A172 (cell line): ENCODE data around the gene GRIK3. TPM values are rescaled to one million over a fixed set of nuclear protein-coding genes. Genes with fewer than 3 reads are reported as not detected.
"Not testable (repeated sequence)": the region's sequence is repeated elsewhere in the genome, so short reads cannot be mapped to it uniquely, and the experiment has no call there.

Source experiments
- DNase-seq: peaks from one replicate; pipeline ENCODE4 v3.0.0-alpha.2; 2015; ENCODE audit warnings: low spot score
- total RNA-seq: library from RNA; depleted of rRNA; stranded (reverse); fragments of >200 nt; shearing (Covaris generic); gene quantifications from 2 replicates; pipeline ENCODE4 v1.2.3, GENCODE V29; 2014

Gene GRIK3
- total RNA-seq, 1 experiment from 2014 or later = not detected

DNA sequence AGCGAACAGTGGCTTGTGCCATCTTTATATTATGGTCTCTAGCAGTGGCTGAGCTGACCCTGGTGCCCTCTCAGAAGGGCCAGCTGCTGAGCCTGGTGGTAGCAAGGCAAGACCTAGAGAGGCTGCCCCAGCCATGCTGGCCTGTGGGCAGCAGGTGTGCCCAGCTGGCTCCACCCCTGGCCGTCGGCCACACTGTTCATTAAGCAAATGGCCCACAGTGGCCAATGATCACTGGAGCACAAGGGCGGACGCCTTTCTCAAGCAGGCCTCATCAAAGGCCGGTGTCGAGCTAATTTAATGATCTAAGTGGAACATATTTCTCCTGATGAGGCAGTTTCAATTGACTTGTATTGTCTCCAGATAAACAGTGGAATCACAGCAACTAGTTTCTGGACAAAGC lies 89.4 kb downstream of the GRIK3 start:
- no peak for DNase-seq

DNA sequence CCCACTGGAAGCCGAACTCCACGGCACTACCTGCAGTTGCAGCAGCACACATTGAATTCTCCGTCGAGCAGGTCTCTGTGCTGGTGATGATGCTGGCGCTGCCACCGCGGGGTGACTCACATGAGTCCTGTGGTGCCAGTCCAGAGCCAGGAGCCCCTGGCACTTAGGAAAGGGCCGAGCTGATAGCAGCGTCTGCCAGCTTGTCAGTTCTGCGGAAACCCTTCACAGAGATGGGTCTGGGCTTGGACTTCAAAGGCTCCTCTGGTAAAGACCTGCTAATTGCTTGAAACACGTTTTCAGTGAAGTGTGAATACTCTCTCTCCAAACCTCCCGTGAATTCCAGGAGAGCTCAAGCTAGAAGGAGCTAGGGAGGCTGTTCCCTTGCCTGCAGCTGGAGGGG lies 92.2 kb downstream of the GRIK3 start:
- DNase-seq = no peak

DNA sequence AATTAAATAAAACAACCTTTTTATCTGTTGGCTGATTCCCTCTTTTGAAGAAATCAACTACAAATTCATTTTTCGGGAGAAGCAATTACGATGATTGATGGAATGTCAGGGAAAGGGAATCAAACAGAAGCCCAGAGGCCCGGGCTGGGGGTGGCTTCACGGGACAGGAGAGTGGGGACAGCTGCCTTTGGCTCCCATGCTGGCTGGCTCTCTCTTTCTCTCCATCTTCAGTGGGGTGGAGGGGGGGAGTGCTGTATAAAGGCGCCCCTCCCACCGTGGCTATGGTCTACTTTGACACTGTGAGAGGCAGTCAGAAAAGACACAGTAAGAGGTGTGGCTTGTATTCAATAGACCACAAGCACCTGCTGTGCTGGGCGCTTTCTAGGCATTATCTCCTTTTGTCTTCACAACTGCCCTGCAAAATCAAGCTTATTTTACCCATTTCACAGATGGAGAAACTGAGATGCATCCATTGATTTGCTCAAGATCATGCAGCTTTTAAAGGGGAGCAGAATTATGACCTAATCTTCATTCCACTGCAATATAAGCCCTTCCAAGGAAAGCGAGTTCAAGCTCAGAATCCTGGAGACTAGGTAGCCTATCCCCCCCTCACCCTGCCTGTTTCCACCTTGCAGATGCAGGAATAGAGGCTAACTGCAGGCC lies 92.9 kb downstream of the GRIK3 start:
- no peak for DNase-seq

DNA sequence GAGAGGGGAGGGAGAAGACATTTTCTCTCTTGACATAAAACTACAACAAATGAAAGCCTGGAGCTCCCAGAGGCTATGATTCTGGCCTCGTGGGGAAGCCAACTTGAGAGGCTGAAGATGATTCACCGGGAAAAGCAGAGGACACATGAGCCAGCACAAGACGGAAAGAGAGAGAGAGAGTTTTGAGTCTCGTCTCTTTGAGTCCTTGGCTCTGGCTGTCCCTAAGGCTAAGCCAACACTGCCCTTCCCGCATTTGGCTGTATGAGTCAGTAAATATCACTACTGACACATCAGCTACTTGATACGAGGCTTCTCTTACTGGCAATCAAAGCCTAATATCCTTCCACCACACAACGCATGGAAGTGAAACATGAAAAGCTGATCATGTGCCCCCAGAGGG lies 95.5 kb downstream of the GRIK3 start:
- DNase-seq = no peak

DNA sequence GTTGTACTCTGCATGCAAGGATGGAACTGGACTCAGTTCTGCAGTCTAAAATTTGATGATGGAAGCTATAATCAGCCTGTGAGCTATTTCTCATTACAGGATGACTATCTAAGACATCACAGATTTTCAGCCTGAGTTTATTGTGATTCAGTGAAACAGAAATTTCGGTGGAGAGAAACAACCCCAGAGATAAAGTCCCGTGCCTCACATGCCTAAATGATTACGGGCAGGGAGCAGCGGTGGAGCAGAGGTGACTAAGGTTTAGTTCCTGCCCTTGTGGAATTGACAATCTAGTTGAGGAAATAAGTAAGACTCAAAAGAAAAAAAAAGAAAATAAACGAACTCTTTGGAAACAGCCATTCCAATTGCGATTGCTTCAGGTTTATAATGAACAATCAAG lies 96.9 kb downstream of the GRIK3 start:
- DNase-seq = no peak

DNA sequence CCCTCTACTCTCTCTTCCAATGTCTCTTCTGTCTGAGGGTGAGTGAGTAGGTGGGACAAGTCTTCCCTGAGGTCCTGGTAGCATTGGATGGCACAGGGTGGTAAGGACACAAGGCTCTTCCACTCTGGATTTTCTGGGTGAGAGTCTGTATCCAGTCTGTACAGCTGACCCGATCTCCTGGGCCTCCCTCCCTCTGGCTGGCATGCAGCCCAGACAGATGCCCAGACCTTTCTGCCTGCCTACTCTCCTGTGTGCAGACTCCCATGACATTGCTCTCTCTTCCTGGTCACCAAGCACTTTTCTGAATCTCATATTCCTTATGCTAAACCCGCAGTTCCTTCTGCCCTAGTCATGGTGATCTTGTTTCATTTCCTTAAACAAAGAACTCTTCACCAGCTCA lies 100.3 kb downstream of the GRIK3 start:
- DNase-seq = no peak

DNA sequence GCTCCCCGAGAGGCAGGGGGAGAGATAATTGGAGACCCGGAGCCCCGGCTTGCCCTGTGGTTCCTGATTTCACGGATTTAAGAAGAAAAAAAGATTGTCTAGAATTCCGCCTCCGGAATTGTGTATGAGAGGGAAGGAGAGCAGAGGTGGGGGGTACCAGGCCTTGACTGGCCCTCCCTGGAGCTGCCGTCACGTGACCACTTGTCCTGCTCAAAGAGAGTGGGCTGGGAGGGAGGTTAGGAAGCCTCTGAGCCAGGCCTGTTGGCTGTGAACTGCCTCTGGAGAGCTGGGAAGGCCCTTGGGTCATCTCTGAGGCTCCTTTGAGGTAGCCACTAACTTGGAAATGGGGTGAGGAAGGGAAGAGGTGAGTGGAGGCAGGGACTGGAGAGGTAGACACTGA lies 106.5 kb downstream of the GRIK3 start:
- no peak for DNase-seq

DNA sequence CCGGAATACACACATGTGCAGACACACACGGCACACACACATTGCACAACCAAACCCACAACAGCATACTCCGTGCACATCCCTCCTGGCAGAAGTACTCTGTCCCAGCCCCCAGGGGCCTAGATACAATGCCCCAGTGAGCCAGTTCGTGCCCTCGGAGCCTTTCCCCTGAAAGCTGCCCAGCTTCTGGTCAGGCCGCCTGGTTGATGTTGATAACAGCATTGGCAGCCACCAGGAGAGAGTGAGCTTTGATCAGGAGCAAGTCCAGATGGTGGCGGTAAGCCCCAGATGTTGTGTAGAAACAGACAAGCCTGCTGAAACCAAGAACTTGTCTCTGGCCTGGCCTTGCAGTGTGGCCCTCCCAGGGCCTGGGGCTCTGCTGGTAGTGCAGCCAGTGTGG lies 109.1 kb downstream of the GRIK3 start:
- no peak for DNase-seq

DNA sequence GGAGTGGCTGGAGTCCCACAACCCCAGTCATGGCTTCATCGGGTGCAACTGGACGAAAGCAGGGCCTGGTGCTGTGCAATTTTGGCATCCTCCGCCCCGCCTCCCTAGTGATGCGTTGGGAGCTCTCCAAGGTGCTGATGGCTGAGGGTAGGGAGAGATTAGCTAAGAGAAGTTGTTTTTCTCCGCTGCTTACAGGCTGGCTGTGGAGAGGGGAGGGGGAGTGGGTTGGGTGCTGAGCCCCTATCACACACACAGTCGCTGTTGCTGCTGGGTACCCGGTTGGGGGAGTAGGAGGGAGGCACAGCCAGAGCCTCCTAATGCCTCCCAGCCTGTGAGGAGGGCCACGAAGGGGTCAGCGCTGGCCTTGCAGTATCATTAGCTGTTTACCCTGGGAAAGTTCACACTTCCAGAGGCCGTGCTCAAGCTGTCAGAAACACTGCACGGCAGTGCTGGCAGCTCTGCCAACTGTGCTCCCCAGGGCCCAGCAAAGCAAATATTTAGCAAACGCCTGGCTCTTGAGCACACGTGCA lies 110.0 kb downstream of the GRIK3 start:
- DNase-seq = peak; percentile 6

DNA sequence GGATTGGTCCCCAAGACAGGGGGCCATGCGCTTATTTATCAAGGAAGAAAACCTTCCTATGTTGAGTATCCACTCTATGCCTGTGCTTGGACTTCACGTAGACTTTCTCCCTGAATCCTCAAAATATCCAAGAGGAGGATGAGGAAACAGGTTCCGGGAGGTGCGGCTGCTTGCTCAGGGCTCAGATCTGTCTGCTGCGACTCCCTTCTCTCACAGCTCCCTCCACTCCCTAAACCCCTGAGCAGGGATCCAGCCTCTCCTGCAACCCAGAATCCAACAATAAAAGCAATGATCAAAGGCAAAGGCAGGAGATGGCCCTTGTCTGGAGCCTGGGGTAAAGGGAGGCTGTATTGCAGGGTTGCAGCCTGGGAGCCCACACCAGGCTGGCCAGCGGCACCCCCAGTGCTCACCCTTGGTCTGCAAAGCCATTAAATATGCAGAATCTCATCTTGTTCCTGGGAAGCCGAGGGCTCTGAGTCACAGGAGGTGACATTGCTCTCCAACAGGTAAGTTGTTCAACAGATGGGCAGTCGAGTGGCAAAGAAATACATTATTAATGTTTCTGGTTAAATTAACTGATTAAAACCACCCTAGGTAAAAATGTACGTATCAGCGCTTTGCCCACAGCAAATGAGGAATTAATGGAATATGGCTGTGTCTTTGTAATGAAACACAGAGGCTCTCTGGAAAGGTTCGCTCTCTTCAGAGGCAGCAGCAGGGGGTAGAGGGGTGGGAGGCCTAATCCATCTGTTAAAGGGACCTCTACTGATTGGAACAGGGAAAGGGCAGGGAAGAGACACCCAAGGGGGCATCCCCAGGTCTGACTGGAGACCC lies 111.5 kb downstream of the GRIK3 start:
- no peak for DNase-seq

DNA sequence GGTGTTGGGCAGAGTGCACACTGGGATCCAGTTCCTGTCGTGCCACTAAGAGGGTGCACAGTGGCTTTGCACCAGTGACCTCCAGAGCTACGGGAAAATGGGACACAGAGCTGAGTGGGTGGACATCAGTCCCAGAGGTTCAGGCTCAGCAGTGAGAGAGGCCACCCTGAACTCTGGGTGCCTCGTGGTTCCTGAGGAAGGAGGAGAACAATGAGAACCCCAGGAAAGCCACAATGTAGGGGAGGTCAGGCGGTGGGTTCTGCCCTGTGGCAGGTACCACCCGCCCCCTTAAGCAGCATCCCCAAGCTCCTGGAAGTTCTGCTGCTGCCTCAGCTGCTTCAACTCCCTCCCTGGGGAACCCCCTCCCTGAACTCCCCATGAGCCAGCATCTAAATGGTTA lies 112.2 kb downstream of the GRIK3 start:
- no peak for DNase-seq

DNA sequence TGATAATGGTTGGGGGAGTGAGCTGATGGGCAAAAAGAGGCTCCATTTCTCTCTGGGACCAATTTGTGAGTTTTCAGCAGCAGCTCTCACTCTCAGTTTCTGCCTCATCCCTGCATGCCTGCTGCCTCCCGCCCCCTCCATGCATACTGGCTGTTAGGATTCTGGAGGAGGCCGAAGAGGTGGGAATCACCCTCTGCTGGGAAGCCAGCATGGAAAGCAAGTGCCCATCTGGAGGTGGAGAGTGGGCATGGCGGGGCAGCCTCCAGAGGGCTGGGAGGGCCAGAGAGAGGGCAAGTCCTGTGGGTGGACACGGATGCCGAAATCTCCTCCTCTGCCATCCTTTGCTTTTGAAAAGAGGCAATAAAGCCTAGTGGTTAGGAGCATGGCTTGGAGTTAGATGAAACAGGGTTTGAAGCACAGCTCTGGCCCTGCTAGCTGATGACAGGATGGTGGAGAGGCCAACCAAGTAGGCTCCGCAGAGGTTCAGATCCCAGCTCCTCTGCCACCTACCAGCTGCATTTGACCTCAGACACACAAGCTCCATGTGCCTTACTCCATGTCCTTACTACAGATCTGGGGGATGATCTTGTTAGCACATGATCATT lies 113.4 kb downstream of the GRIK3 start:
- DNase-seq = no peak

DNA sequence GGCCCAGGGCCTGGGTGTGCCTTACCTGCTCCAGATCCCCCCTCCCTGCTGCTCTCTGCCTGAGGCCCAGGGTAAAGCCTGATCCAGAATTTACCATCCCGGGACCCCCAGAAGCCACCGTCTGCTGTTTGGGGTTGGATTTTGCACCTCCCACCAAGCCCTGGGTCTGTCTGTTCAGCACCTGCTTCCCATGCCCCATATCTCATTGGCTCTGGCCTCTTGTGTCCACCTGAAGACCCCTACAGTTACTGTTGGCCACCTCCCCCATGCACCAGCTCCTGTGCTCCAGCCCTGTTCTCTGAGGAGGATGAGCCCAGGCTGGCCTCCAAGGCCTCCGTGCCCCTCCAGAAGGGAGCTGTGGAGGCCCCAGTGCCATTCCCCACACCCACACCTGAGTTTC lies 113.9 kb downstream of the GRIK3 start:
- no peak for DNase-seq

DNA sequence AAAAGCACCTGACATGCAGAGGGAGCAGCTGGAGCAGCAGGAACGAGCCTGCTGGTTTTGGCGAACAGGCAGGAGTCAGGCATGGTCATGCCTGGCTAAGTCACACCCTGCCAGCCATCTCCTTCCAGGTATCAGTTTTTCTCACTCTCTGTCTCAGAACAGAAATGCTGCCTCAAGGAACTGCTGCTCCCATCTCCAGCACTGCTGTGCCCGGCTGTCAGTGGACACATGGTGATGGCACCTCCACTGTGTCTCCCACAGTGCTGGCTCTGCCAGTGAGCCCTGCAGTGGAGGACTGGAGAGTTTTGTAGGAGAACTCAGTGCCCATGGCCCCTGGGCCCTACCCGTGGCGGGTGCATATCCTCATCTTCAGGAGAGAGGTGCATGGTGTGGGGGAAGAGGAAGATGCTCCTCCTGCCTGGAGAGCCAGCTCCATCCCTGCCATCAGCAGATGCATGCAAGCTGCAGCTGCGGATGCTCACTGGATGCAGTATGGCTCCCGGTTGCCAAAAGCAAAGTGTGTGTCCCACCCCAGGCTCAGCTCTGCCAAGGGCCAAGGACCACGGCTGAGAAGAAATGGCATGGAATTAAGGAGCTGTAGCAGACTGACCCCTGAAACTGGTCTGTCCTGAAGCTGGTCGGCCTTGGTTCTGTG lies 114.7 kb downstream of the GRIK3 start:
- DNase-seq = no peak

DNA sequence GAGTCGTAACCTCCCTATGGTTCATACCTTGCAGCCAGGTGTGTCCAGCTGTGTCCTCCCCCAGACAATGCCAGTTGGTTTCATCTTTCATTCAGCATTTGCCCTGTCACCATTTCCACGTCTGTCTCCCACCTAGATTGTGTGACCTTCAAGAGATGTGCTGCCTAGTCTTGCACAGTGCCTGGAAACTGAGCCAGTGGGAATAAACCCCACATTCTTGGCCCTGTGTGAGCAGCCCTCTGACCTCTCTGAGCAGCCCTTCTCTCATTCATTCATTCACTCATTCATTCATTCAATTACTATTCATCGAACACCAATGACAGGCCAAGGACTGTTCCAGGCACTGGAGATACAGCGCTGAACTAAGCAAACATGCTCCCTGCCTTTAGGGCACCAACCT lies 115.7 kb downstream of the GRIK3 start:
- no peak for DNase-seq

DNA sequence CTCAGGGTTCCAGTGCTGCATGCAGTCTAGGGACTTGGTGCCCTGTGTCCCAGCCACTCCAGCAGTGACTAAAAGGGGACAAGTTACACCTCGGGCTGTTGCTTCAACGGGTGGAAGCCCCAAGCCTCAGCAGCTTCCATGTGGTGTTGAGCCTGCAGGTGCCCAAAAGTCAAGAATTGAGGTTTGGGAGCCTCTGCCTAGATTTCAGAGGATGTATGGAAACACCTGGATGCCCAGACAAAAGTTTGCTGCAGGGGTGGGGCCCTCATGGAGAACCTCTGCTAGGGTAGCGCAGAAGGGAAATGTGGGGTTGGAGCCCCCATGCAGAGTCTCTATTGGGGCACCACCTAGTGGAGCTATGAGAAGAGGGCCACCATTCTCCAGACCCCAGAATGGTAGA lies 117.8 kb downstream of the GRIK3 start:
- DNase-seq = not testable (repeated sequence)

DNA sequence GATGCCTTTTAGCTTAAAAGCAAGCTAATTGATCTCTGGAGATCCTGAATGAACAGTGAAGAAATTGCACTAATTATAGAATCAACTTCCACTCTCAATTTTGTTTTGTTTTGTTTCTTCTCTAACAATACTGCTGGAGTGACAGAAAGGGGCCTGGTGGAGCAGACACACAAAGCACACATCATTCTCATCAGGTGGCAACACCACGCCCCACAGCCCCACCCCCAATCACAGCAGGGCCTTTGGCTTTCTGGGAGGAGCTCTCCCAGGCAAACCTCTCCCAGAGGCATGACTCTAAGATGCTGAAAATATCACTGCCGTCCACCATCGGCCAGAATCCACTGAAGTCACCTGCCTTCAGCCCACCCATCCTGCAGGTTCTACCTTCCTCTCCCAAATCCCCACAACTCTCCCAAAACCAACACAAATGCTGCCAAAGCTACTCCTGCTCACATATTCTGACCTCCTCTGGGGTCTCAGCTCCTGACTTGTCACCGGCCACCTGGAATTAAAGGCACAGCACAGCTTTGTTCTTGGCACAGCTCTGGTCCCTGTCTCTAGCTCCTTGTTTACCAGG lies 120.7 kb downstream of the GRIK3 start:
- no peak for DNase-seq

DNA sequence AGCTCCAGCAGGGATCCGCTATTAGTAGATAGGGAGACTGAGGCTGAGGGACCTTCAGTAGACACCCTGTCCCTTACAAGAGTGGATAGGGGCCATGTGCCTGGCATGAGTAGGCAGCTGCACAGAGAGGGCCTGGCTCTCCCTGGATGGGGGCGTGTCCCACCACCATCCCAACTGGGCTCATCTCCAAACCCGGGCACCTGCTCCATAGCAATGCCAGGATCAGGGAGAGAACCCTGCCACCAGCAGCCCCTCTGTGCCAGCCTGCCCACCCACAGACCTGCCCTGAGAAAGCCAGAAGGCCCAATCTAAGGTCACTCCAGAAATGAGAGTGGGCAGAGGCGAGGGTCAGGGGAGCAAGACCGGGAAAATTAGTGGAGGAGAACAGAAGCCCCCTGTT lies 121.3 kb downstream of the GRIK3 start:
- no peak for DNase-seq

DNA sequence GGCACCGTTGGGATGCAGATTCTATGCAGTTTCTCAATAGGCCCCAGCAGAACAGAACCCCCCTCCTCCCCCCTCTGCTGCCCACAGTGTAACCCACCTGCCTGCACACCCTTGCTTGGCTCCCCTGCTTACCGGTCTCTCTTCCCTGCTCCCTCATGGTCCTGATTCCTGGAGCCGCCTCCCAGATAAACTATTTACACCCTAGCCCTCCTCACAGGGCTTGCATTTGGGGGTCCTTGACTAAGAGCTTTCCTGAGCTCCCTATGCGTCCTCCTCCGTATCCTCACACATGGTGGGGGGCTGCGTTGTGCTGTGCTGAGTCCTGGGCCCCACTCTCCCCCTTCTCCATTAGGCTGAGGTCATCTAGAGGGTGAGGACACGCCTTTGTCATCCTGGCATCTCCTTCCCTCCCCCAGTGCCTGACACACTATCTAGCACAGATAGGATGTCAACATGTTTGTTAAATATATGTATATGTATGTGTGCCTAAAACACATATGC lies 121.9 kb downstream of the GRIK3 start:
- no peak for DNase-seq

DNA sequence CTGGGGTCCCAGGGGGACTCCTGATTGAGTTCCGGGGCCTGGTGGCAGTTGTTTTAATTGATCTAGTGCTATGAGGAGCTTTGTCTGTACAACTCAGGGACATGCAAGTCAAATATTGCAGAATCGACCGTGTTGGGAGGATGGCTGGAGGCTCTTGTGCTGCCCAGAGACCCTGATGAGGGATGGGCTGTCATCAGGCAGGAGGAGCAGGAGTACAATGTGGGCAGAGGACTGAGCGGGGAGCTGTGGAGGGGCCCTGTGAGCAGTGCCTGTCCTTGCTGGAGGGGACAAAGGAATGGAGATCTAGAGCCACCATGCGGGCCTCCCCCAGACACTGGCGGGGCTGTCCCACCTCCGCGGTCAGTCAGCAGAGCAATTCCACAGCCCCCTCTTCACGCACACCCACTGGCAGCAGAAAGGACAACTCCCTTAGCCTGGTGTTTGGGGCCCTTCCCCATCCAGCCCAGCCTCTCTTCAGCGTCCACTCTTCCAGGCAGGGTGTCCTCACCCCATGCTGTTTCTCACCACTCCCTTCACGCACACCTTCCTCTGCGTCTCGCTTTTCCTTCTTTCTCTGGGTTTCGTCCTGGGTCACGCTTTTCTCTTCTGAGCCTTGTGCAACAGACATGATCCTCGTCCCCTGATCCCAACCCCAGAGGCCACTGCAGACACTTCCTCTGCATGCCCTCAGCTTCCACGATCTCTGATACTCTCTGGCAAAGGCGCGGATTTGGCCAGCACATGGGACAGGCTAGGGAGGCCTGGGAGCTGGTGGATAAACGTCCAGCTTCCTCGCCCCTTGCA lies 122.6 kb downstream of the GRIK3 start:
- no peak for DNase-seq
